MV-4-11 (cell line): ENCODE data around the gene COPS2.
"Not testable (repeated sequence)": the region's sequence is repeated elsewhere in the genome, so short reads cannot be mapped to it uniquely, and the experiment has no call there.

ENCODE experiments used
- DNase-seq: peaks from one replicate; lab custom pipeline; 2025; lab: John Stamatoyannopoulos, UW

COPS2 gene

GRCh38 chr15:49155110-49155833 is at the start of gene COPS2:
TSS of gene COPS2 (minus strand) at chr15:49155599. CDS start at chr15:49155578, 21 bp downstream.
- peak; percentile 98 for DNase-seq

GRCh38 chr15:49200347-49200746 is 44.9 kb upstream of the COPS2 start:
- no peak for DNase-seq

- no peak for DNase-seq
Measured at GRCh38 chr15:49199666-49200065, 44.3 kb upstream of the COPS2 start.

- DNase-seq = no peak
Measured at GRCh38 chr15:49196856-49197255, 41.5 kb upstream of the COPS2 start.

GRCh38 chr15:49191892-49192291 is 36.5 kb upstream of the COPS2 start:
- DNase-seq = no peak

DNA sequence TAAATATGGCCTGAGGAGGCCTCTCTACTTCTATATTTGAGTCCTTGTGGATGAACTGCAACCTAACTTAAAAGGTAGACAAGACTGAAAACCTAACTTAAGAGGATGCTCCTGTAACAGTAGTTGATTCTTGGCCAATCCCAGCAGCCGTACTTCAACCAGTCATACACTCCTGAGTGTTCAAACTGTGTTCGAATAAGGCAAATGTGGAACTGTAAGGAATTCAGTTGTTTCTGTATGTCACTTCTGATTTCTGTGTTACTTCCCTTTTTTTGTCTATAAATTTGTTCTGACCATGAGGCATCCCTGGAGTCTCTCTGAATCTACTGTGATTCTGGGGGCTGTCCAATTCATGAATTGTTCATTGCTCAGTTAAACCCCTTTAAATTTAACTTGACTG is 35.2 kb upstream of the COPS2 start:
- peak; percentile 90 for DNase-seq

GRCh38 chr15:49189631-49190030 is 34.2 kb upstream of the COPS2 start:
- DNase-seq = no peak

GRCh38 chr15:49188933-49189332 is 33.5 kb upstream of the COPS2 start:
- no peak for DNase-seq

DNA sequence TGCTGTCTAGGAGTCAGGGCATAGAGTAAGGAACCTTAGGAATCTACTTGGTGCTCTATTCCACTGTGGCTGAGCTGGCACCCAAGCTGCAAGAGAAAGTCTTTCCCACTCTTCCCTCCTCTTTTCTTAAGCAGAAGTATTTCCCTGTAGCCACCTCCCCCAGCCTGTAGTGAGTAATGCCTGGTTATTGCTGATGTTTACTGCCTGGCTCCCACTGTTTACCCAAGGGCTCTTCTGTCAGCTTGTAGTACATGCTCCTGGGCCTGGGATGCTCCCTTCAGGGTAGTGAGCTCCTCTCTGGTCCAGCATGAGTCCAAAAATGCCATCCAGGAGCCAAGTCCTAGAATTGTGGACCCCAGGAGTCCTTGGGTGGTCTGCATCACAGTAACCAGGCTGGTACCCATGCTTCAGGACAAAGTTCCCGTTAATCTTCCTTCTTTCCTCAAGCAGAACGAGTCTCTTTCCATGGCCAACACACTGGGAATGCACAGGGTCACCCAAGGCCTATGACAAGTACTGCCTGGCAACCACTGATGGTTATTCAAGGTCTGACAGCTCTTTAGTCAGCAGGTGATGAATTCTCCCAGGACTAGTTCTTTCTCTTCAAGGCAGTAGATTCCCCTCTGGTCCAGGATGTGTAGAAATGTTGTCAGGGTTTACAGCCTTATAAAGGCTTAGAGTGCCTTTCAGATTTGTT is 32.3 kb upstream of the COPS2 start:
- no peak for DNase-seq

DNA sequence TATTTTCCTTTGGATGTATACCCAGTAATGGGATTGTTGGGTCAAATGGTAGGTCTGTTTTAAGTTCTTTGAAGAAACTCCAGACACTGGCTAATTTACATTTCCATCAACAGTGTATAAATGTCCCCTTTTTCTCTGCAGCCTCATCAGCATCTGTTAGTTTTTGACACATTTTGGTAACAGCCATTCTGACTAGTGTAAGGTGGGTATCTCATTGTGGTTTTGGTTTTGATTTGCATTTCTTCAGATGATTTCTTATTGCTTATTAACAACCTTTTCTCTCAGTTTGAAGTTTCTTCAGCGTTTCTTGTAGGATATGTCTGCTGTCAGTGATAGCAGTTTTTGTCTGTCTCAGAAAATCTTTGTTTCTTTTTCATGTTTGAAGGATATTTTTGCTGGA is 30.1 kb upstream of the COPS2 start:
- no peak for DNase-seq

DNA sequence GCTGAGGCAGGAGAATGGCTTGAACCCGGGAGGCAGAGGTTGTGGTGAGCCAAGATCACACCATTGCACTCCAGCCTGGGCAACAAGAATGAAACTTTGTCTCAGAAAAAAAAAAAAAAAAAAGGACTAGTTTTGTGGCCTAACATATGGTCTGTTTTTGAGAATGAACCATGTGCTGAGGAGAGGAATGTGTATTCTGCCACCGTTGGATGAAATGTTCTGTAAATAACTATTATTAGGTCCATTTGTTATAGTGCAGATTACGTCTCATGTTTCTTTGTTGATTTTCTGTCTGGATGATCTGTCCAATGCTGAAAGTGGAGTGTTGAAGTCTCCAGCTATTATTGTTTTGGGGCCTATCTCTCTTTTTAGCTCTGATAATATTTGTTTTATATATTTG is 28.3 kb upstream of the COPS2 start:
- DNase-seq = not testable (repeated sequence)

DNA sequence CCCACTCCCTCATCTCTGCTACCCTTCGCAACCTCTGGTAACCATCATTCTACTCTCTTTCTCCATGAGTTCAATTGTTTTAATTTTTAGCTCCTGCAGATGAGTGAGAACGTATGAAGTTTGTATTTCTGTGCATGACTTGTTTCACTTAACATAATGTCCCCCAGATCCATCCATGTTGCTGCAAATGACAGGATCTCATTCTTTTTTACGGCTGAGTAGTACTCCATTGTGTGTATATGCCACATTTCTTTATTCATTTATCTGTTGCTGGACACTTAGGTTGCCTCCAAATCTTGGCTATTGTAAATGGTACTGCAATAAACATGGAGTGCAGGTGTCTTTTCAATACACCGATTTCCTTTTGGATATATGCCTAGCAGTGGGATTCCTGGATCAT is 26.7 kb upstream of the COPS2 start:
- DNase-seq = no peak

- no peak for DNase-seq
Measured at GRCh38 chr15:49179433-49180190, 24.2 kb upstream of the COPS2 start.

DNA sequence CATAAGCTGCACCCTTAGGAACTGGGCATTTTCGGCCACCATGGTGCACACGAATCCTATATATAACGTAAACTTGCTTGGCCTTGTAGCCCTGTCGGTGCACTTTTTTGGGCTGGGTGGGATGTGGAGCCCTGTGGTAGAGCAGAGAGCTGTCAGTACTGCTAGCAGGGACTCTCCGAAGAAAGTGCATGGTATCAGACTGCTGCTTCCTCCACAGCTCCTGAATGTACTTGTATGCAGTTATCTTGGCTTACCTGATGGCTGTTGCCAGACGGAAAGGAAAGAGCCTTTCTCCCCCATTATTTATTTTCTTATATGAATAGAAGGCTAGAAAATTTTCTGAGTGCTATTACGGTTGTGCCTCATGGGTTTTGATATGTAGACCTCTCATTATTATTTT is 23.1 kb upstream of the COPS2 start:
- DNase-seq = no peak

GRCh38 chr15:49175582-49176397 is 20.4 kb upstream of the COPS2 start:
- not testable (repeated sequence) for DNase-seq

- DNase-seq = peak; percentile 22
Measured at GRCh38 chr15:49174902-49175301, 19.5 kb upstream of the COPS2 start.

DNA sequence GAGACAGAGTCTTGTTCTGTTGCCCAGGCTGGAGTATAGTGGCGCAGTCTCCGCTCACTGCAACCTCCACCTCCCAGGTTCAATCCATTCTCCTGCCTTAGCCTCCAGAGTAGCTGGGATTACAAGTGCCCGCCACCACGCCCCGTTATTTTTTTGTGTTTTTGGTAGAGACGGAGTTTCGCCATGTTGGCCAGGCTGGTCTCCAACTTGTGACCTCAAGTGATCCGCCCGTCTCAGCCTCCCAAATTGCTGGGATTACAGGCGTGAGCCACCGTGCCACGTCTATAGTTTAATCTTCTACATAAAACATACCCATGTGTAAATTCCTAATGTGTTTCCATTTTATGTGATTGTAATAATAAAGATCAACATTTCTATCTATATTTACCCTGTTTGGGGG is 16.4 kb upstream of the COPS2 start:
- no peak for DNase-seq

GRCh38 chr15:49169880-49170597 is 14.6 kb upstream of the COPS2 start, which contains the start of gene GALK2:
TSS of gene GALK2 (plus strand) at chr15:49170247. CDS start at chr15:49170323, 76 bp downstream.
- DNase-seq = peak; percentile 87

DNA sequence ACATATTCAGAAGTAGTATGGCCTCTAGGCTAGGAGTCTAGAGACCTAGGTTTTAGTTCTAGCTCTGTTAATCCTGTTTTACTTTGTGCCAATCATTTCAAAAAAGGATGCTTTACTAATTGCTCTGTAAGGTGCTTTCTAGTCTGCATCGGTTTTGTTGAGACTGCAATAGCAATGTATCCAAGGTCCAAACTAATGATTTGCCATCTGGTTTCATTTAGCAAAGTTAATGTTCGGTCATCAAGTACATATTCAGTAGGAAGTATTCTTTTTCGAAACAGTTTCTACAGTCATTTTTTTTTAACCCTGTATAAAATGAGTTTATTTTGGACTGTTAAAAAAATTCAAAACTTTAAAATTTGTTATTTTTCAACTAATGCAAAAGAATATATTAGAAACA is 12.6 kb upstream of the COPS2 start:
- DNase-seq = no peak

- DNase-seq = no peak
Measured at GRCh38 chr15:49164865-49165264, 9.5 kb upstream of the COPS2 start.

DNA sequence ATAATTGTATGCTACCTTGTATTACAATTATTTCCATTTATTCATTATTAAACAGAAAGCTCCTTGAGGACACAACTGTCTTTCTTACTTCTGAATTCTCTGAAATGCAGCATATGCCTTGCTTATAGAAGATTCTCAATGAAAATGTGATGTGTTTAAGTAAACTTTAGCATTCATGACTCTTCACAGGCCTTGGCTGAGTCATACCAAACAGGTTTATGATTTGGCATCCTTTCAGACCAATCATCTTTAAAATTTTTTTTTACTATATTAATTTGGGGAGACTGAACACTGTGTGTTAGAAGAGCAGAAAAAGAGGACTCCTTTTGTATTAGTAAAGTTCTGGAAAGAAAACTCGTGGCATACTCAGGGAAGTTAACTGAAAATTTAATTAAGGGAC is 8.3 kb upstream of the COPS2 start:
- no peak for DNase-seq
